Choroid plexus epithelial cell (primary cell): ENCODE measurements around the gene MPZL3.

Source experiments
- DNase-seq: peaks from one replicate; pipeline ENCODE4 v3.0.0-alpha.2; 2010; ENCODE audit warnings: low read depth
- H3K4me3 ChIP-seq: 2 replicates; pipeline ENCODE4 v1.5.1; 2011; ENCODE audit warnings: low read depth, mild to moderate bottlenecking, control low read depth, low read length, moderate library complexity
- TF ChIP-seq, protein P1 (sequence below): conservative IDR thresholded peaks from 2 replicates; pipeline ENCODE4 v1.5.1; 2011; ENCODE audit warnings: low read depth, mild to moderate bottlenecking, control low read depth, inconsistent platforms, low read length, moderate library complexity

MPZL3 gene

DNA sequence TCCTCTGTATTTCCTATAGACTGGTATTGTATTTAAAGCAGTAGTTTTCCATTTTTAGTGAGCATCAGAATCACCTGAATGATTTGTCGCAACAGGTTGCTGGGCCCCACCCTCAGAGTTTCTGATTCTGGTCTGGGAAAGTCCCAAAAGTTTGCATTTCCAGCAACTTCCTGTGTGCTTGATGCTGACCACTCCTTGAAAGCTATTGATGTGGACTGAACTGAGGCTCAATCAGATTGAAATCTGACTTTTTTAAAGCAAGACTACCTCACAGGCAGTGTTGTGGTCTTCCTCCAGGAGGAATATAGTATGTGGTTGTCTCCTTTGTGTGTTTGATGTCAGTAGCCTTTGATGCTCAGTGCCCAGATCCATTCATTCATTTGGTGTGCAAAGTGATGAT is 29.1 kb upstream of the MPZL3 start:
- DNase-seq: no peak
- H3K4me3 ChIP-seq: no peak overlapping the region
- TF ChIP-seq, protein P1, sequence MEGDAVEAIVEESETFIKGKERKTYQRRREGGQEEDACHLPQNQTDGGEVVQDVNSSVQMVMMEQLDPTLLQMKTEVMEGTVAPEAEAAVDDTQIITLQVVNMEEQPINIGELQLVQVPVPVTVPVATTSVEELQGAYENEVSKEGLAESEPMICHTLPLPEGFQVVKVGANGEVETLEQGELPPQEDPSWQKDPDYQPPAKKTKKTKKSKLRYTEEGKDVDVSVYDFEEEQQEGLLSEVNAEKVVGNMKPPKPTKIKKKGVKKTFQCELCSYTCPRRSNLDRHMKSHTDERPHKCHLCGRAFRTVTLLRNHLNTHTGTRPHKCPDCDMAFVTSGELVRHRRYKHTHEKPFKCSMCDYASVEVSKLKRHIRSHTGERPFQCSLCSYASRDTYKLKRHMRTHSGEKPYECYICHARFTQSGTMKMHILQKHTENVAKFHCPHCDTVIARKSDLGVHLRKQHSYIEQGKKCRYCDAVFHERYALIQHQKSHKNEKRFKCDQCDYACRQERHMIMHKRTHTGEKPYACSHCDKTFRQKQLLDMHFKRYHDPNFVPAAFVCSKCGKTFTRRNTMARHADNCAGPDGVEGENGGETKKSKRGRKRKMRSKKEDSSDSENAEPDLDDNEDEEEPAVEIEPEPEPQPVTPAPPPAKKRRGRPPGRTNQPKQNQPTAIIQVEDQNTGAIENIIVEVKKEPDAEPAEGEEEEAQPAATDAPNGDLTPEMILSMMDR: no peak

GRCh38 chr11:118277312-118277711 is 25.1 kb upstream of the MPZL3 start:
- DNase-seq: peak; percentile 17
- TF ChIP-seq, protein P1: no peak

DNA sequence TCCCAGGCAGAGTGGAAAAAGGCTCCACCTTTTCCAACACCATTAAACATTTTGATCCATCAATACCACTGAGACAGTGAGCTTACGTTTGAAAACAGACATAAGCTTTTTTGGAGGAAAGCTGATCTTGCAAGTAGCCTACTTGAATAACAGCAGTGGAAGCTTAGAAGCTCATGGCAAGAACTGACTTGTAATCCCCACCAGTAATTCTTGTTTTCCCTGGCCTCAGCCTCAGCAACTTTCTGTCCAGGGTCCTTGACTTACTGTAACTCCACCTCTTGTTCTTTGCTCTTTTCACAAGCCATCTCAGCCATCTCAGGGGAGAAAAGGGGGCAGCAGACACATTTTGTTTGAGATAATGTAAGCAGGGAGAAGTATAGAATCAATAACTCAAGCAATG is 24.3 kb upstream of the MPZL3 start:
- no peak for DNase-seq
- no peak overlapping the region for H3K4me3 ChIP-seq
- TF ChIP-seq, protein P1: no peak

More at GRCh38 chr11:118277312-118277711, 25.1 kb upstream of the MPZL3 start:
- H3K4me3 ChIP-seq: no peak overlapping the region

DNA sequence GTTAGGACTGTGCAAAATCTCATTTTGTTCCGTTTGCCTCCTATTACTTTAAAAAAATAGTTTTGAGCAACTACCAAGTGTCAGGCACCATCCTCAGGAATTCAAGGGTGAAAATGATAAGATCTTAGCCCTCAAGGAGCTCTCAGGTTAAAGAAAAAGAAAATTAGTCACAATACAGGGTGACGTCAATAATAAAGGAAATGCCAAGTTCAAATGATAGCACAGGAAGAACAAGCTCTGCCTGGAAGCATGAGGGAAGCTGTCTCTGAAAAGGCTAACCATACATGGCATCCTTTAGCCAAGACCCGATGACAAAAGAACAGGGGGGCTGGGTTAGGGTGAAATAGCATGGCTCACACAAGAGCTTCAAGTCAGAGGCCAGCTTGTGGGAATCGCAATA is 23.0 kb upstream of the MPZL3 start:
- no peak for DNase-seq
- TF ChIP-seq, protein P1: no peak
- no peak overlapping the region for H3K4me3 ChIP-seq

DNA sequence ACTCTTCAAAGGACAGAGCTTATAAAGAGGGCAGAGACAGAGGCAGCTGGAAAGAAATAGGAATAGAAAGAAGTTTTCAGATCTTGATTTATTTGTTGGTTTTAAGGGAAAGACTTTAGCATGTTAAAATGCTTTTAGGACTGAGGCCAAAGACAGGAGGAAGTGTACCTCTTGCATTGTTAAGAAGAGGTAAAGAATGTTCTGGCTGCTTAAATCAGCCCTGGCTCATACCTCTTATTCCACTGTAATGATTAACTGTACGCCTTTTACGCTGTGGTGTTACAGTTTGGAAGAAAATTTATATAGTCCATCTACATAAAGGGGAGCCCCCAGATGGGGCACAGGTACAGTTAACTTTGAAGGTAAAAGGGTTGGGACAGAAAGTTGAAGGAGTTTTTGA is 22.0 kb upstream of the MPZL3 start:
- DNase-seq: no peak
- TF ChIP-seq, protein P1: no peak
- H3K4me3 ChIP-seq: no peak overlapping the region

DNA sequence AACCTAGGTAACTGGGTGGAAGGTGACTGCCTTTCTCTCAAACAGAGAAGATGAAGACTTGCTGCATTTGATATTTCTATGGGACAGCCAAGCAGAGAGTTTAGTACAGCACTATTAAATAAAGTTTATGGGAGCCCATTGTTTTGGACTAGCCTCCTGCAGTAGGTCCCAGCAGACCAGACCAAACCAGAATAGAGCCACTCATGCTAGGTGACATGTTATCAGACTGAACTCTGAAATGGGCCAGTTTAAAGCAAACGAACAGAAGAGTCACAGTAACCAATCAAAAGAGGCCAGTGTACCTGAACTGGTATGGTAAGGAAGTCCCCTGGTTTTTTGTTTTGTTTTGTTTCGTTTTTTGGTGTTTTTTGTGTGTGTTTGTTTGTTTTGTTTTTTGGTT is 19.8 kb upstream of the MPZL3 start:
- no peak for DNase-seq
- H3K4me3 ChIP-seq: no peak overlapping the region
- TF ChIP-seq, protein P1: no peak

GRCh38 chr11:118267486-118267885 is 15.3 kb upstream of the MPZL3 start:
- TF ChIP-seq, protein P1: no peak
- no peak overlapping the region for H3K4me3 ChIP-seq
- no peak for DNase-seq
